K562 (cell line): ENCODE data around the gene STRN3.
"Not testable (repeated sequence)": the region's sequence is repeated elsewhere in the genome, so short reads cannot be mapped to it uniquely, and the experiment has no call there.

ENCODE experiments used
- CTCF ChIP-seq, 3 experiments: IDR thresholded peaks in 2 of 3; conservative IDR thresholded peaks in 1 of 3; 2 replicates each; pipeline ENCODE4 v1.5.1; 2011 to 2012; ENCODE audit warnings: low read length in 3 of 3, mild to moderate bottlenecking in 3 of 3, control low read depth in 2 of 3, improper control_type of control experiment in 1 of 3, inconsistent platforms in 1 of 3, low read depth in 1 of 3, mixed read lengths in 1 of 3, moderate library complexity in 1 of 3; ENCODE audit not compliant: insufficient read depth in 2 of 3
- EP300 ChIP-seq: IDR thresholded peaks from 2 replicates; pipeline ENCODE4 v1.6.1; 2012; ENCODE audit warnings: low read length, improper control_type of control experiment
- FOXA1 ChIP-seq: fragments of 450-650 bp; IDR thresholded peaks from 2 replicates; pipeline ENCODE4 v1.6.1; 2016; ENCODE audit warnings: mild to moderate bottlenecking, borderline replicate concordance
- FOXJ2 ChIP-seq: fragments of 200-800 bp; sonication (Bioruptor generic); IDR thresholded peaks from 2 replicates; pipeline ENCODE4 v1.6.1; 2016; ENCODE audit warnings: missing genetic modification characterization, missing compliant biosample characterization
- HIVEP1 ChIP-seq: fragments of 250-450 bp; sonication (Bioruptor Pico); IDR thresholded peaks from 2 replicates; pipeline ENCODE4 v1.4.0; 2020; ENCODE audit warnings: mild to moderate bottlenecking
- HNRNPK ChIP-seq: fragments of 200-400 bp; formaldehyde crosslinking; IDR thresholded peaks from one replicate; pipeline ENCODE4 v1.6.1; 2018; ENCODE audit warnings: mild to moderate bottlenecking, low read depth, low read length; ENCODE audit not compliant: poor library complexity, severe bottlenecking
- LEF1 ChIP-seq: fragments of 450-650 bp; IDR thresholded peaks from 2 replicates; pipeline ENCODE4 v1.6.1; 2016; ENCODE audit warnings: mild to moderate bottlenecking
- MCM7 ChIP-seq, 2 experiments: fragments of 450-650 bp; IDR thresholded peaks; 2 replicates each; pipeline ENCODE4 v1.6.1; 2016 to 2018
- NR4A1 ChIP-seq, 2 experiments: fragments of 250-450 bp in 1 of 2; fragments of 450-650 bp in 1 of 2; sonication (Bioruptor Pico) in 1 of 2; IDR thresholded peaks; 2 replicates each; pipeline versions ENCODE4 v1.4.0 to v1.6.1; 2016 to 2020; ENCODE audit warnings: mild to moderate bottlenecking in 2 of 2, missing compliant biosample characterization in 1 of 2, missing genetic modification characterization in 1 of 2, moderate library complexity in 1 of 2
- PKNOX1 ChIP-seq: fragments of 450-650 bp; IDR thresholded peaks from 2 replicates; pipeline ENCODE4 v1.6.1; 2016
- POLR2A ChIP-seq: fragments of 450-650 bp; conservative IDR thresholded peaks from 2 replicates; pipeline ENCODE4 v1.6.1; 2016
- TEAD4 ChIP-seq, 2 experiments: sonication (generic) in 1 of 2; formaldehyde crosslinking in 1 of 2; IDR thresholded peaks; 2 replicates each; pipeline versions ENCODE4 v1.6.1 to v1.8.0; 2012 to 2022; ENCODE audit warnings: borderline replicate concordance in 1 of 2, inconsistent platforms in 1 of 2, low read length in 1 of 2, mild to moderate bottlenecking in 1 of 2, missing genetic modification reagents in 1 of 2
- ZNF76 ChIP-seq: fragments of 250-450 bp; sonication (Bioruptor Pico); IDR thresholded peaks from 2 replicates; pipeline ENCODE4 v1.4.0; 2020; ENCODE audit warnings: mild to moderate bottlenecking, moderate library complexity, borderline replicate concordance

GRCh38 chr14:30965861-30966260, 60.3 kb downstream of the STRN3 start:
- TF ChIP-seq HNRNPK; CTCF (IDR thresholded peaks at IDR 0.05 in 2 of 3, conservative IDR thresholded peaks at IDR 0.05 in 1 of 3; ENCODE audit: insufficient read depth in 2 of 3, low read depth in 1 of 3, low read length in 3 of 3); POLR2A; PKNOX1; TEAD4 (IDR thresholded peaks at IDR 0.05; ENCODE audit: low read length); TEAD4 (CRISPR knock-in tag; IDR thresholded peaks at IDR 0.05; ENCODE audit: borderline replicate concordance); ZNF76; NR4A1 (CRISPR knock-in tag; IDR thresholded peaks at IDR 0.05); NR4A1 (tag; IDR thresholded peaks at IDR 0.05); EP300; HIVEP1 (CRISPR knock-in tag); MCM7 (IDR thresholded peaks at IDR 0.05); FOXA1; LEF1; FOXJ2 (tag): not testable (repeated sequence)
